NOMO-1 (cell line): ENCODE measurements around the gene GGCT.
"Not testable (repeated sequence)": the region's sequence is repeated elsewhere in the genome, so short reads cannot be mapped to it uniquely, and the experiment has no call there.

Experiments used
- DNase-seq, 2 experiments: peaks; one replicate each; lab custom pipeline; 2025; ENCODE audit not compliant: unreplicated experiment in 2 of 2; lab: John Stamatoyannopoulos, UW

Gene GGCT

DNA sequence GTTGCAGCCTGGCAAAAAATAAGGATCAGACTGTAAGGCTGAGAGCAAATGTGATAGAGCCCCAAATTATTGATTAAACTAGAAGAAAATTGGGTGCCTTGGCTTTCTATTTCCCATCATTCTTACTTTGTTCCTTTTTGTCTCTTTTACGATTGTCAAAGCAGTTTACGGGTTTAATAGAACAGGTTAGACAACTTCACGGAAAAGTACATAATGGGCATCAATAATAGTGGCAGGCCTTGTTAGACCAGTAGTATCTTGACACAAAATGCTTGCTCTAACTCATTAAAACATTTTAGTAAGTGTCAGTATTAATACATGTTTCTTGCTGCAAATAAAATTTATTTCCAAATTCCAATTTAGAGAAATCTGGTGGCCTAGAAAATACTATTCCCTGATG, 14.5 kb upstream of the GGCT start:
- DNase-seq, result no peak

DNA sequence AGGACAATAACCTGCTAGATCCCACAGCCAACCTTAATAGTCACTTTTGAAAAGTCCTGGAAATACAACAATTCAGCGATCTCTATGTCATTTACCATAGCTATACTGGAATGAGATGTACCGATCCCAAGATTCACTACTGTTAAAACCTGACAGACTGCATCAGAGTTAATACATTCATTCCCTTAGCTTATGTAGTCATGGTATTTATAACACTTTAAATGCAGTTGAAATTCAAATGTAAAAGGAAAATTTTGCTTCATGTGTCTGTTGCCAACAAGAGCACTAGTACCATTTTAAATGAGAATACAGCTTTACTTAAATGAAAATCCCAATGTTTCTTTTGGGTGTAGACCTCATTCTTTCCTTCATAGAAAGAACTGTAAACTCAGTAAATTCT, 11.1 kb upstream of the GGCT start:
- DNase-seq, result no peak

DNA sequence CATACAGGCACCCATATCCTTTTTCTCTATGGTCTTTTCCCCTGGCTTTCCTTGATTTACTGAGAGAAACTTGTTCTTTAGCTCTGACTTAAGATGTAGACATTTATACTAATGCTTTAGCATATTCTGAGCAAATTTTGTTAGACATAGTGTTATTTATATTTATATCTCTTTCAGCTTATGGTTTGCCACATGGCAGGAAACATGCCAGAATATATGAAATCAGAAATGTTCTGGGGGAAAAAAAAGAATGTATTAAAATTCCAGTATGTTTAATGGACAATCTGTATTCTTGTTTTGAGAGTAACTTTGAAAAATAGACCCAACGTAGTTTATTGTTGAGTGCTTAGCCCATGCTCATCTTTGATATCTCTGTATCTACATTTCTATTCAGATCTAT, 10.1 kb upstream of the GGCT start:
- DNase-seq, result no peak

DNA sequence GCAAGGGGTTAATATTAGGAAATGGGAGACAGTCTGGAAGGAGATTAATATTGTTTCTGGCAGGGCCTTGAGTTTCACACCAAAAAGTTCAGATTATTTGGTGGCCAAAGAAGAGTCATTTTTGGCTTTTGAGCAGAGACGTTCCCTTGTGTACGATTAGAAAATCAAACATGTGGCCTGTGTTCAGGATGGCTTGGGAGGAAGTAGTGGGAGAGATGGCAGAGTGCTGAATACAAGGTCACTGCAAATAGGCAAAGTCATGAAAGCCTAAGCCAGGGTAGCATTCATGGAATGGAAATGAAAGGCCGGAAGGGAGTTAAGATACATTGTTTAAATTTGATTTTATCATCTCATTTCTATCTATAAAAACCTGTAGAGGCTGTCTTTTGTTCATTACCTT, 9.5 kb upstream of the GGCT start:
- no peak for DNase-seq

DNA sequence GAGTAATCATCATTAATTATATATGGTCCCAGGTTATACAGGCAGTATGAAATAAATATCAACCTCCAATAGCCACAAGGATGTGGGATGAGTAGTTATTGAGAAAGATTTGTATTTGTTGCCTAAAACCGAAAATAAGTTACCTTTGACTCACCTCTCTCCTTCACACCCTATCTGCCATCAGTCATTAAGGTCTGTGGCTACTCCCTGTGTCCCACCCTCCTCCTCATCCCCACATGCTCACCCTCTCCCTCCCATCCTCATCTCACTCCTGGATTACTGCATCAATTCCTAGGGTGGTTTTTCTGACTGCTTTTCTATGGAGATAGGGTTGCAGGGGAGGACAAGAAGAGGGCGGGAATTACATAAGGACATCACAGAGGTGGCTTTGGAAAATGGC, 9.1 kb upstream of the GGCT start:
- DNase-seq, result no peak

DNA sequence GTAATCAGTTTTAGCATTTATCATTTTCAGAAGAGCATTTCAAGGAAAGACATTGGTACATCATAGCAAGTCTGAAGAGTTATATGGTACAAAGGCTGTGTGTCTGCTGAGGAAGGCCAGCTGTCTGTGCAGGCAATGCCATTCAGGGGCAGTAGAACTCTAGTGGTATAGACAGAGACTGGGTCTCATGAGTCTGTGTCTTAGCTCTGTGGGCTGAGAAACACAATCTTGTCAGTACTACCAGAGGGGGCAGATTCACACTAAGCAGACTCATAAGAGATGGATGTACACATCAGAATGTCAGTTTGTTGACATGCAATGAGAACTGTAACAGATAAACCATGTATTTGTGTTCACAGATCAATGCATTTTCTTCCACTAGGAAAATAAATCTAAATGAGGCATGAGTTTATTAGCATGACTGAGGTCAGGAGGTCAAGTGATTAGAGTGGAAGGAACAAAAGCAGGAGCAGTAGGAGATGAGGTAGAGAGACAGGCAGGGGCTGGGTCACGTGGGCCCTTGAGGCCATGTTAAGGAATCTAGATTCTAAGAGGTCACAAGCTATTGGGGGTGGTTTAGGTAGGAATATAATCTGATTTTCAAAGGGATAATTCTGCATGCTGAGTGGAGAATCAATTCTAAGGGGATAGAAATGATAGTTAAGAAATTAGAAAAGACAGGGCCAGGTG, 7.5 kb upstream of the GGCT start:
- DNase-seq, result no peak

DNA sequence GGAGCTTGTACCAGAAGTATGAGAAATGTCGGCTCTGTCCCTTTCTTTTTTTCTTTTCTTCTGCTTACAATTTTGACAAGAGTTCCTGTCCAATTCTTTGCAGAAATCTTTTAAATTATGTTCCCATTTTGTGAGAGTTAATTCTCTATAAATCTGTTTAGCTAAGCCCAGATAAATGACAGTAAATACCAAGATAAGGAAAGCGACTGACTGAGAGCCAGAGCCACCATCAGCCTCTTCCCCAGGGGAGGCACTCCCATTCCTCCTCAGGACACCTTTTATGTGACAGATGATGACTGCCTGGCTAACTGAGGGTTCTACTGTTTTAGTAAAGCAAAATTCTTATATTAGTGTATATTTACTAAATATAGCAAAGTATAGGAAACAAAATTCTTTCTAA, 6.9 kb upstream of the GGCT start:
- DNase-seq, result no peak

DNA sequence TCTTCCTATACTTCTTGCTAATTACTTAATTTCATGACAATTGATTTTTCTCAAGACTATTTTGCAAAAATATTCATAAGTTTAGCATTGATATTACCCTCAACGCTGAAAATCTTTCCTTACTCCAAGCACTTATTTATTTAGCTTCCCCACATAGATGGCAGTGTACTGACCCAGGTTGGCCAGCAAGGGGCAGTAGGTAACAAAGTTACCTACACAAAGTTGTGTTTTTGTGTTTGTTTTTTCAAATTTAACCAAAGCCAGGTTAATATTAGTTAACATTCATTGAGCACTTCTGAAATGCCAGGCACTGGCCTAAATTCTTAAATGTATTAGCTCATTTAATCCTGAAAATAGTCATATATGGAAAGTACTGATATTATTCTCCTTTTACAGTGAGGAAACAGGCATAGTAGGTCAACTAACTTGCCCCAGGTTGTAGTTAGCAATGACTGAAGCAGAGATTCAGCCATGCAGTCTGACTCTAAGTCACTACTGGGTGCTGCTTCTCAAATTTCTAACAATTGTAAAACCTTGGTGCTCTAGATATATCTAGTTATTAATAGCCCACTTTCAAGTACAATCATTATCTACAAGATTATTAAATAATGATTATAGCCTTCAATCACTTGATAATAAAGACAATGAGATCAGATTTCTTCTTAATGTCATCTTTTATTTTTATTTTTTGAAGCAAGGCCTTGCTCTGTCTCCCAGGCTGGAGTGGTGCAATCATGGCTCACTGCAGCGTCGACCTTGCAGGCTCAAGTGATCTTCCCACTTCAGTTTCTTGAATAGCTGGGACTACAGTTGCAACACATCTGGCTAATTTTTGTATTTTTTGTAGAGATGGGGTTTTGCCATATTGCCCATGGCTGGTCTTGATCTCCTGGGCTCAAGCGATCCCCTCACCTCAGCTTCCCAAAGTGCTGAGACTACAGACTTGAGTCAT, 5.8 kb upstream of the GGCT start:
- DNase-seq, result peak in 1 of 2 experiments; percentile 31

DNA sequence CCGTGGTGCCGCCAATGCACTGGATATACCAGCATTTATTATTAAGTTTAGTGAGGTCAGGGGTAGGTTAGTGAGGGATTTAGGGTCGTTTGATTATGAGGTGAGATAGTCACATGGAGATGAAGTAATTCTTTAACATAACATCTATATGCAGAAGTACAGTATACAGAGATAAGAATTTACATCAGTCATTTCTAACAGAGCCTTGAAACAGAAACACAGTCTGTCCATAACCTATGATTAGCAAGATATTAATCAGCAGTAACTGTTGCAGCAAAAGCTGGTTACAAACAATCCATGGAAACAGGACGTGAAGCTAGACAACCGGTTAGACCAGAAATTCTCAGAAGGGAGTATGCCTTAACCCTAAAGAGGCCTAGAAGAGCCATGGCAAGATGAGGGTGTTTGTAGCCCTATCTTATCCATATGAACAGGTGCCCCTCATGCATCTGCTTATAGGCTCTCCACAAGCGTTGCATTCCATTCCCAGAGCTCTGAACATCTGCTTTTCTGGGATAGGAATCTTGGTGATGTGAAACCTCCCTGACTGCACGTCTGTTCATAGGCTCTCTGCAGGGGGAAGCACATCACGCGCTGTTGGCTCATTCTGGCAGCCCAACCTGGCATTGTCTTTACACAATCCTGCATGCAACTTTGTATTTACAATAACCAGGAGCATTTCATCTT, 4.7 kb upstream of the GGCT start:
- not testable (repeated sequence) for DNase-seq

DNA sequence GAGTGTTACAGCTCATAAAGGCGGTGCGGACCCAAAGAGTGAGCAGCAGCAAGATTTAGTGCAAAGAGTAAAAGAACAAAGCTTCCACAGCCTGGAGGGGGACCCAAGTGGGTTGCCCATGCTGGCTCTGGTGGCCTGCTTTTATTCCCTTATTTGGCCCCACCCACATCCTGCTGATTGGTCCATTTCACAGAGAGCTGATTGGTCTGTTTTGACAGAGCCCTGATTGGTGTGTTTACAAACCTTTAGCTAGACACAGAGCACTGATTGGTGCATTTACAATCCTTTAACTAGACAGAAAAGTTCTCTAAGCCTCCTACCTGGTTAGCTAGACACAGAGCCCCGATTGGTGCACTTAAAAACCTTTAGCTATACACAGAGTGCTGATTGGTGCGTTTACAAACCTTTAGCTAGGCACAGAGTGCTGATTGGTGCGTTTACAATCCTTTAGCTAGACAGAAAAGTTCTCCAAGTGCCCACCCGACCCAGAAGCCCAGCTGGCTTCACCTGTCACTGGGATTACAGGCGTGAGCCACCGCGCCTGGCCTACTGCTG, 2.8 kb upstream of the GGCT start:
- not testable (repeated sequence) for DNase-seq

DNA sequence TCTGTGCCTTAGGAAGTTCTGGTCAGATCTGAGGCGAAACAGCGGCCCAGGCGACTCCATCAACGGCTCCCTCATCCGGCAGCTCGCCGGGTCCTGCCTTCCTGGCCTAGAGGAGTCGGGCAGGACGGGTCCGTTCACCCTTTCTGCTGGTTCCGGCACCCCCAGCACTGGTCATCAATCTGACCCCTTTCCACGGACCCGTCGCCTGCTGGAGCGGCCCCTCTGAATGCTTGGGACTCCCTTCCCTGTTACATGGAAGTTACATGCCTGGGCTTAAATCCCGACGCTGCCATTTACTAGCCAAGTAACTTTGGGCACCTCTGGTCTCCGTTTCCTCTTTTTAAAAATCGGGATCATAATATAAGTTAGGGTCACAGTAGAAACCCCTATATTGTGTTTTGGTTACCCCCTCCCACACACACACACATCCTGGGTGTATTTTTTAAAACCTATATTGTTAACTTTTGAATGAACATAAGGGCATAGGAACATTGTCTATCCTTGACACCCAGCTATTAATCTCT, 607 bp upstream of the GGCT start:
- peak in 1 of 2 experiments; percentile 30 for DNase-seq

DNA sequence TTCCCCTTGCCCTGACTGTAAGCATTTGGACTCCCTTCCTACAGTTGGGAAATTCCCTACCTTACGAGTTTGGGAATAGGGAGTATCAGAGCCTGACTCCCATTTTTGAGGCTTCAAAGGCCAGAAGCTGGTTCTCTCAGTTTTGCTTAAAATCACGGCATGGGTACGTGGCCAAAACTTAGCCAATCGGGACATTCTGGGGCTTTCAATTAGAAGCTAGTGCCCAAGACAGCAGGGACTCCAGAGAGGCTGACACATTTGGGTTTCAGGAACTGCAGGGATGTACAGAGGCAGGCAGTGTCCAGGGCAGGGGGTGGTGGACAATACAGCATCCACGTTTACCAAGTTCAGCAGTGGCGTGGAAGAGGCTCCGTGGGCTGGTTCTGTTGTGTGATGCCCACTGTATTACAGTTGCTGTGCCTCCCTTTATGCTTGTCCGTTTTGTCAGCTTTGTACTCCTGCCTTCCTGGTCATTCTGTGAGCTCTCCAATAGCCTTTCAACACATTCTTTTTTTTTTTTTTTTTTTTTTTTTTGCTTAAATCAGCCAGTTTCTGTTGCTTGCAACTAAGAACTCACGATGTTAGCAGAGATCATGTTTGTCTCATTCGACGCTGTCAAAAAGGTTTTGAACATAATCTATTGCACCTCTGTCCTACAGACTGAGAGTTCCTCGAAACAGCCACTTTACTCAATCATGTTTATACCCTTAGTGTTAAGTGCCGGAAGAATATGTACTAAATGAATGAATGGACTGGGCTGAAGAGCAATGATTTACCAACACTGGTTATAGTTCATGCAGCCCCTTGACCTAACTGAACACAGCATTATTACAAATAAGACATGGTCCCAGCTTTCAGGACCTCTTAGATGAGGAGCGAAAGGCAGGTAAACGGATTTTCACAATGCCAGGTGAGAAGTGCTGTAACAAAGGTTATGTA, 1.1 kb downstream of the GGCT start:
- peak in 1 of 2 experiments; percentile 18 for DNase-seq

DNA sequence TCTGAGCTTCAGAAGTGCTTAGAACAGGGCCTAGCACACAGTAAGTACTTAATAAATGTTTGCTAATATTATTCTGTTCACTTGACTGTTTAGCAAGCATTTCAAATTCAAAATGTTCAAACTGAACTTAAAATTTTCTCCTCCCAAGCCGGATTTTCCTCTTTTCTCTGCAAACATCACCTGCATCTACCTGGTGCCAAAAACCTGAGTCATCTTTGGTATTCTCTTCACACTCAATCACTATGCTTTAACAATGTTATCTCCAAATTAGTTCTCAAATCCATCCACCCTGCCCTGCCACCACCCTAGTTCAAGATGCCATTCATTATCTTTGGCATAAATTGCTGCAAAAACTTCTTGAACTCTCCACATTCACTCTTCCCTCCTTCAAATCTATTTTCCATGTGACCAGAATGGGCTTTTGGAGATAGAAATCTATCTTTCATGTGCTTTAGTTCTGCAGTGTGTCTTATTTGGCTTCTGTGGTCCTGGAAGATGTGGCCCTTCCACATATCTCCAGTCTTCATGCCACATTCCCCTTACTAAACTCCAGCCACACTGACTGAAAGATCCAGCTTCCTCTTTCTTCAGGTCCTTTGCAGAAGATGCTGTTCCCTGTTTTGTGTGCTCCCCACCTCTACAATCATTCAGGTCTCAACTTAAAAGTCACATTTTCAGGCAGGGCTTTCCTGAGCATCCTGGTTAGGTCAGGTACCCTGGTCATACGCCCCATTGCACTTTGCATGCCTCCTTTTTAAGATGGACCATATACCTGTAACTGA, 2.0 kb downstream of the GGCT start:
- peak; percentile 13 to 49 for DNase-seq

DNA sequence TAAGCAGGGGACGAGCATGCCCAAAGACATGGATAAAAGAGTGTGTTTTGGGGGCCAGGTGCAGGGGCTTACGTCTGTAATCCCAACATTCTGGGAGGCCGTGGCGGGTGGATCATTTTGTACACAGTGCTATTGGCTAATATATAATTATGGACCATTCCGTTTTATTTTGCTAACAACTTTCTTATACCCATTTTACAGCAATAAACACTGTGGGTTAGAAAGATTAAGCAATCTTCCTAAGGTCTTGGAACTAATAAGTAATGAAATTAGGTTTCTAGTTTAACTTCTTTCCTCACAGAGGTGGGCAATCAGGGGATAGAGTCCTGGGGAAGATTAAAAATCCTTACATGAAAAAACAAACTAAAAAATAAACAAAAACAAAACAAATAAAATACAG, 3.4 kb downstream of the GGCT start:
- DNase-seq, result no peak

DNA sequence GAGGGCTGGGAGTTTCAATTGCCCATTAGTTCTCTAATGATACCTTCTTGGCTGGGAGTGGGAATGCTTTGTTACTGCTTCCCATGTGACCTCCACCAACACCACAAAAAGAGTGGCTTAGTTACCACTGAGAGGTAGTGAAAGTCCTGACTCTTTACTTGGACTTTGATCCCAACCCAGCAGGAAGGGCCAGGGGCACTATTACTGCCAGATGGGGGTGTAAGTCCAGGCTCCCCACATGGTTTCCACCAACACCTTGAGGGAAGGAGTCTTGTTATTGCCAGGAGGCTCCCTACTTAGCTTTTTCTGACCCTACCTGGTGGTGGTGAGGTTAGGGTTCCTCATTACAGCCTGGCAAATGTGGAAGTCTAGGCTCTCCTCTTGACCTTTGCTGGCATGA, 11.4 kb downstream of the GGCT start:
- DNase-seq, result peak in 1 of 2 experiments; percentile 0

DNA sequence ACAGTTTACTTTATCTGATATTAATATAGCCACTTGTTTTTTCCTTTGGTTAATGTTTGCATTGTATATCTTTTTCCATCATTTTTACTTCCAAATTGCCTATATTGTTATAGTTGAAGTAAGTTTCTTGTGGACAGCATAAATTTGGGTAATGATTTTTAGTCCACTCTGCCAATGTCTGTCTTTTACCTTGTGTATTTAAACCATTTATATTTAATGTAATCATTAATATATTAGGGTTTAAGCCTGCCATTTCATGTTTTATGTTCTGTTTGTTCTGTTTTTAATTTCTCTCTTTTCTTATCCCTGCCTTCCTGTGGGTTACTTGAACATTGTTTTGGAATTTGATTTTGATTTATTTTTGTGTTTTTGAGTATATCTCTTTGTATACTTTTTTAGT, 13.2 kb downstream of the GGCT start:
- DNase-seq, result no peak

DNA sequence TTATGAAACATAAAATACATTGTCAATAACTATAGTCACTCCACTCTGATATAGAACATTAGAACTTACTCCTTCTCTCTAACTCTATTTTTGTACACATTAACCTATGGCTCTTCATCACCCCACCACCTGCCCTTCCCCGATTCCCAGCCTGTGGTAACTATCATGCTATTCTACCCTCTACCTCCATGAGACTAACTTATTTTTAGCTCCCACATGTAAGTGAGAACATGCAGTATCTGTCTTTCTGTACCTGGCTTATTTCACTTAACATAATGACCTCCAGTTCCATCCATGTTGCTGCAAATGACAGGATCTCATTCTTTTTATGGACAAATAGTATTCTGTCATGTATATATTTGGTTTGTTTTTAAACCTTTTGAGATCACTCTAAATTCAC, 17.3 kb downstream of the GGCT start:
- no peak for DNase-seq

DNA sequence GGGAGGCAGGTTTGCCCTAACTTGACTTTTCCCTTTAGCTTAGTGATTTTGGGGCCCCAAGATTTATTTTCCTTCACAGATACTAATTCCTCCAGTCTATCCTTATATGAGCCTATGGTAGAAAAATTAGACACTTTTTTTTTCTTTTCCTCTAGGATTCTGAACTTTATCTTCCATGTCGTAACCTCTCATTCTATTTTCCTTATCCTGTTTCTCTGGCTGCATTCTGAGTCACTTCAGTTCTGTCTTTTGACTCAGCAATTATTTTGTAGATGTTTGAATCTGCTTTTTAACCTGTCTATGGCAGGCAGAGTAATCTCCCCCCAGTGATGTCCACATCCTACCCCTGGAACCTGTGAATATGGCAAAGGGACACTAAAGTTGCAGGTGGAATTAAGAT, 19.0 kb downstream of the GGCT start:
- DNase-seq, result no peak

DNA sequence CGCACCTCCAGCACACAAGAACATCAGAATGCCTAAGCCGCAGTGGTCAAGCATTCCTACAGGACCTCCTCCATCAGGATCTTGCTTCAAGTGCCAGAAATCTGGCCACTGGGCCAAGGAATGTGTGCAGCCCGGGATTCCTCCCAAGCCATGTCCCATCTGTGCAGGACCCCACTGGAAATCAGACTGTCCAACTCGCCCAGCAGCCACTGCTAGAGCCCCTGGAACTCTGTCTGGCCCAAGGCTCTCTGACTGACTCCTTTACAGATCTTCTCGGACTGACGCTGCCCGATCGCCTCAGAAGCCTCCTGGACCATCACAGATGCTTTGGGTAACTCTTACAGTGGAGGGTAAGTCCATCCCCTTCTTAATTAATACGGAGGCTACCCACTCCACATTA, 23.2 kb downstream of the GGCT start:
- DNase-seq, result not testable (repeated sequence)
